Right kidney (tissue), 1 donor: ENCODE measurements around the gene ARFRP1.

Experiments
- DNase-seq: peaks from one replicate; pipeline ENCODE4 v3.0.0-alpha.2; 2016

The ARFRP1 gene

DNA sequence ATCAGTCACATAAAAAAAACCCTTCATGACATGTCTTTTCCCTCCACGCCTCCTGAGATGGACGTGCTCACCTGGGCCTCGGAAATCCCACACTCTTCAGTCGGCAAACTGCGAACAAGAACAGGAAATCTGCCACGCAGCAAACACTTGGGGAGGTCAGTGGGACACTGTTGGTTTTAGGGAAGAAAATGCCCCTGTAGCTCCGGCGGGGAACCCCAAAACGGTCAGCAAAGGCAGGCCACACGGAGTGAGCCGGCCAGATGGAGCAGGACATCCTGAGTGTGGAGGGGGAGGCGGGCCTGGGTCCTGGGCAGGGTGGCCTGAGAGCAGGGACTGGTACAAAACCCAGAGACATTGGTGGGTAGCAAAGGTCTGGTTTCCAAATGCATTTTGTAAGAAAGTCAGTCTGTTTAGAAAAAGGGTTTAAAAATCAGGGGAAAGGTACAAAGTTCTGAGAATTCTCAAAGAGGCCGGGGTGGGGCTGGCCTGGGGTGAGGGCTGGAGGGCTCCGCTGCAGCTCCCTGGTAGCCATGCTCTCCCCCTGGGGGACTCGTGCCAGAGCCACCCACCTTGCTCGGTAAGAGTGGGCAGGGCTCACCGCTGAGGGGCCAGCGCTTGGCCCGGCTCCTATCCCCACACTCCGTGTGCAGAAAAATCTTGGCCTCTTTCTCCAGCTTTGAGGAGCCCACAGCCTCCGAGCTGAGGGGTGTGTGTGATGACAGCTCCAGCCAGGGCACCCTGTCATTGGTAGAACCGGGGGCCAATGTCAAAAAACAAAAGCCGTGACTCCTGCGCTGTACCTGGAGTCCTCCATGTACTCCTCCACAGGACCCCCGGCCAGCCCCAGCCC is 37.0 kb upstream of the ARFRP1 start:
- DNase-seq = no peak

DNA sequence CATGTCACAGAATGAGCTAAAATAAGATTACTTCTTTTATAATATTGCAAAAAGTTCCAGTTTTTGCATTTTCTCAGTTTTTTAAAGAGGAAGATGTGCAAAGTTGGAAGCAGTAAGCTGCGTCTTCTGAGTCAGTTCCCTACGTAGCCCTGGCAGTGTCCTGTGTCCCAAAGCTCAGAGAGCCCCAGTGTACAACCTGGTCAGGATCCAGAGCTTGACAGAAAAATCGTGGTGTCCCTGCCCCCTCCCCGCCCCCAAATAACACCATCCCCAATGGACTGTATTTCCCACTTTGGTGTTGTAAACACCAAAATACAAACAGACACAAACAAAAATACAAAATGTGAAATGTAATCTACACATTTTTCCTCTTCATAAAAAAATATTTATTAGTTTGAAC is 36.4 kb upstream of the ARFRP1 start:
- DNase-seq = no peak

DNA sequence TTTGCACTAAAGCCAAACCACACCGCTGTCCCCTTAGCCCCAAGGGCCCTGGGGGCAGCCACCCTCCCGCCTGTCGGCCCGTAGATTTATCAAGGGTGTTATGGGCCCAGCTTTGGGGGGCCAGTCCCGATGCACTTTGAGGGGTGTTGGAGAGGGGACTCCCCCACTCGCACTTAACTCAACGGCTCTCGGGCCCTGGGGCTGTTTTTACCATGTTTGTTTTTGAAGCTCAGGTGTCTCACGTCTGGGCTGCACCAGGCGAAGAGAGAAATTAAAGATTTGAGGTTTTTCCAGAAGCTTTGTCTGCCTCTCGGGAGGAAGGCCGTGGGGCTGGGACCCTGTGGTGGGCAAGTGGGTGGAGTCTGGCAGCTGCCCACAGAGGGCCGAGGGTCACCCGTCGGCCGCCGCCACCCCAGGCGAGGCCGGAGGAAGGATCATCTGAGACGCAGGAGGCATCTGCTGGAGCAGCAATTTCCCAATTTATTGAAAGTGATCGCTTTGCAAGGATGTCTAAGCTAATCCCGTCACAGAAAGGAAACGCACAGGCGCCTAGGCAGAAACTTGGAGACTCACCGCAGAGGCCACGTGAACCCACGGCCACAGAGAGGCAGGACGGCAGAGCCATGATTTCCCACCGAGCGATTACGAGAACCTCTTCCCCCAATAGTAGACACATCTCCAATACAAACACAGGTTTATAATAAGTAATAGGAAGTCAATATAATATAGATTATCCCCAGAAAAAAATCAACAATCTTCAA is 35.6 kb upstream of the ARFRP1 start:
- no peak for DNase-seq

DNA sequence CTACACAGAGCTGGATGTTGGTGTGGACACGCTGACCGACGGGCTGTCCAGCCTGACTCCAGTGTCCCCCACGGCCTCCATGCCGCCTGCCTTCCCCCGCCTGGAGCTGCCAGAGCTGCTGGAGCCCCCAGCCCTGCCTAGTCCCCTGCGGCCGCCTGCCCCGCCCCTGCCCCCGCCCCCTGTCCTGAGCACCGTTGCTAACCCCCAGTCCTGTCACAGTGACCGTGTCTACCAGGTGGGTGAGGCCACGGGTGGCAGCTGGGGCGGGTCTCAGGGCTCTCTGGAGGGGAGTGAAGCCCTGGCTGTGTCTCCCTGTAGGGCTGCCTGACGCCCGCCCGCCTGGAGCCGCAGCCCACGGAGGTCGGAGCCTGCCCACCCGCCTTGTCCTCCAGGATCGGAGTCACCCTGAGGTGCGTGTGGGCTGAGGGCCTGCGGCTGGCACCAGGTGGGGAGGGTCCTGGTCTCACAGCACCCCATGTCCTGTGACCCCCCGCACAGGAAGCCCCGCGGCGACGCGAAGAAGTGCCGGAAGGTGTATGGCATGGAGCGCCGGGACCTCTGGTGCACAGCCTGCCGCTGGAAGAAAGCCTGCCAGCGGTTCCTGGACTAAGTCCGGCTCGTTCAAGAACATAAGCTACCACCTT is 34.7 kb upstream of the ARFRP1 start:
- no peak for DNase-seq

DNA sequence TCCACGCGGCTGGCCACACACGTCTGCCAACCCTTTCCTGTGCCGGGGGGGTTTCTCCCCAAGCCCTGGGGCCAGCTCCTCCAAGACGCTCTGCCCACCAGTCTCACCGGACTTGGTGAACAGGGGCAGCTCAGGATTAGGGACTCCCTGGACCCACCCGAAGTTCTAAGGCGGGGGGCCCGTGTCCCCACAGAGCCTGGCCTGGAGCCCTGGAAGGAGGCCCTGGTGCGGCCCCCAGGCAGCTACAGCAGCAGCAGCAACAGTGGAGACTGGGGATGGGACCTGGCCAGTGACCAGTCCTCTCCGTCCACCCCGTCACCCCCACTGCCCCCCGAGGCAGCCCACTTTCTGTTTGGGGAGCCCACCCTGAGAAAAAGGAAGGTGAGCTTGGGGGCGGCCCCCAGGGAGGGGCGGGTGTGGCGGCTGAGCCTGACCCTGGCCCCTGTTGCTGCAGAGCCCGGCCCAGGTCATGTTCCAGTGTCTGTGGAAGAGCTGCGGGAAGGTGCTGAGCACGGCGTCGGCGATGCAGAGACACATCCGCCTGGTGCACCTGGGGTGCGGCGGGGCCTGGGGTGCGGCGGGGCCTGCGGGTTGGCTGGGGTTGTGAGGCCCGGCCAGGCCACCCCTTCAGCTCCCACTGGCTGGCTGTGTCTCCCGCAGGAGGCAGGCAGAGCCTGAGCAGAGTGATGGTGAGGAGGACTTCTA is 34.1 kb upstream of the ARFRP1 start:
- no peak for DNase-seq

DNA sequence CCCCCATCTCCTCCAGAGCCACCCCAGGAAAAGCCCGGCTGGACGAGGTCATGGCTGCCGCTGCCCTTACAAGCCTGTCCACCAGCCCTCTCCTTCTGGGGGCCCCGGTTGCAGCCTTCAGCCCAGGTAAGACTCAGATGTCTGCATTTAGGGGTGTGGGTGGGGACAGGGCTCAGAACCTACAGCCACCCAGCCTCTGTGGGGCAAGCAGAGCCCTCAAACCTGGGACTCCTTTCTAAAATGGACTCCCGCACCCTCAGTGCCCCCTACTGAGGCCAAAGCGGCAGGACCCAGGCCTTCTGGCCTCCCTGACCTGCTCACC is 33.5 kb upstream of the ARFRP1 start:
- no peak for DNase-seq

DNA sequence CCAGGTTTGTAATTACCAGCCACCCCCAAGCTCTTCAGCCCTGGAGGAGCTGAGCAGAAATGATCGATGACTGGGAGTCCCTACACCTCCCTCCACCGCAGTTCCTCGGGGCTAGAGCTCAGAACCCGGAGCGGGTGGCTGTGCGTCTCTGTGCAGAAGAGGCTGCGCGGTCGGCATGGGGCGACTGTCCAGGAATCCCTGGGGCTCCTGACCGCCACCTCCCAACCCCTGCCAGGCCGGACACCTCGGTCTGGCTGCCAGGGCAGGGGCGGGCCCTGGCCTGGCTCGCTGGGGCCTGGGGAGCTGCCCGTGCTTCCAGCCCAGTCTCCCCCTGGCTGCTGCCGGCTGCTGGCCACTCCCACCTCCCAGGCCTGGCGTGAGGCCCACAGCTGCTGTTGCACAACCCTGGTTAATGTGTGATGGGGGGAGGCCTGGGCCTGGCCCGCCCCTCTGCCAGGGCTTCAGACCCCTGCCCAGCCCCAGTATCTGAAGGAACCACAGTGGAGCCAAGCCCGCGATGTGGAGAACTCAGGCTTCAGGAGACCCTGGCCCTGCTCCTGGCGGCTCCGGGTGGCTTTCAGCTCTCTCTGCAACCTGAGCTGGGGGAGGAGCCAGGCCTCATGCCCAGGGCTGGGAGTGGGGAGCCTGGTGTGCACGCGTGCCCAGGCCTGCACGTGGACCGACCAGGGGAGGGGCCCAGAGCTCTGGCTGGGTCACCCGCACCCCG is 33.0 kb upstream of the ARFRP1 start:
- DNase-seq = peak; percentile 96

DNA sequence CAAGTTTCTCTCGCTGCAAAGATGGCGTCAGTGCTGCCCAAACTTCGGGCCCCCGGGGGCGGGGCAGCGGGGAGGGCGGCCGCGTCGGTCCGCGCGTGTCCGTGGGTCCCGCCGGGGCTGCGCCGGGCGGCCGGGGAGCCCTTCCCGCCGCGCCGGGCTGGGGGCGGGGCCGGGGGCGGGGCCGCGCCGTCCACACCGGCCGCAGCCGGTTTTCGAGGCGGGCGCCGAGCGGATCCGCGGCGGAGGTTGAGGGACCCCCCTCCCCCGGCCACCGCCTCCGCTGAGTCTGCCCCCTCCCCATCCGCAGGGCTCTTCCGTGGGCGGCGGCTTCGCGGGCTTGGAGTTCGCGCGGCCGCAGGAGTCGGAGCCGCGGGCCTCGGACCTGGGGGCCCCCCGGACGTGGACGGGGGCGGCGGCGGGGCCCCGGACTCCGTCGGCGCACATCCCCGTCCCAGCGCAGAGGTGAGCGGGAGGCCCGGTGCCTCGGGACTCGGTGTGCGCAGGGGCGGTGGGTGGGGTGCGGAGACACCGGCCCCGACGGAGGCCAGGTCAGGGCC is 32.4 kb upstream of the ARFRP1 start:
- no peak for DNase-seq

DNA sequence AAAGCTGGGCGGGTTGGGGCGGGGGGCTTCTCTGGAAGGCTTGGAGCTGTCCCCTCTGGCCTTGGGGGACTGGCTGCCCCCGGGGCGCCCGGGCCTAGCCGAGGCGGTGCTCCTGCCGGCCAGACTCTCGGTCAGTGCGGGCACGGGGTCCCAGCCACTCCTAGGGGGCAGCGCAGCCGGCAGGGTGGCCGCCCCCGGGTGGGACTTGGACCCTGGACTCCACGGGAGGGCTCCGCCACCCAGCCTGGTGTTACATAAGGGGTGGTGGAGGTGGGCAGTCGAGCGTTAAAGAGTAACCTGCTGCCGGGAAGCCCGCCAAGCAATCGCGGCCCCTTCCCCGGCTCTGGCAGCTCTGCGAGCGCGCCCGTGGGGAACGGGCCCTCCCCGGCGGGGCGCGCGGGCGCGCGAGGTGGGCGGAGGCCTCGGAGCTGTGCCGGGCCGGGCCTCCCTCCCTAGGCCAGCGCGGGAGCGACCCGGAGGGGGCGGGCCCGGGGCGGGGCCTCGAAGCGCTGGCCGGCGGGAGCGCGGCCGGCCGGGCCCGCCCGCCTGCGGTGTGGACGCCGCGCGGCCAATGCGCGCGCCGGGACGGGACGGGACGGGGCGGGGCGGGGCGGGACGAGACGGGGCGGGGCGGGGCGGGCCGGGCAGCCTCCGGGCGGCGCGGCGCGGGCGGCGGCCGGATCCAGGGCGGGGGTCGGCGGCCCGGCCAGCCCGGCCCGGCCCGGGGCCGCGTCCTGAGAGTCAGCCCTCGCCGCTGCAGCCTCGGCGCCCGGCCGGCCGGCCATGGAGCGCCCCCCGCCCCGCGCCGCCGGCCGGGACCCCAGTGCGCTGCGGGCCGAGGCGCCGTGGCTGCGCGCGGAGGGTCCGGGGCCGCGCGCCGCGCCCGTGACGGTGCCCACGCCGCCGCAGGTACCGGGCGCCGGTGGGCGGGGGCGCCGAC is 31.6 kb upstream of the ARFRP1 start, which contains the start of gene SLC2A4RG:
Gene SLC2A4RG (plus strand): TSS at position 647 of the 940 bp plus-strand sequence. CDS start 137 bp downstream, at position 784.
- peak; percentile 89 for DNase-seq

DNA sequence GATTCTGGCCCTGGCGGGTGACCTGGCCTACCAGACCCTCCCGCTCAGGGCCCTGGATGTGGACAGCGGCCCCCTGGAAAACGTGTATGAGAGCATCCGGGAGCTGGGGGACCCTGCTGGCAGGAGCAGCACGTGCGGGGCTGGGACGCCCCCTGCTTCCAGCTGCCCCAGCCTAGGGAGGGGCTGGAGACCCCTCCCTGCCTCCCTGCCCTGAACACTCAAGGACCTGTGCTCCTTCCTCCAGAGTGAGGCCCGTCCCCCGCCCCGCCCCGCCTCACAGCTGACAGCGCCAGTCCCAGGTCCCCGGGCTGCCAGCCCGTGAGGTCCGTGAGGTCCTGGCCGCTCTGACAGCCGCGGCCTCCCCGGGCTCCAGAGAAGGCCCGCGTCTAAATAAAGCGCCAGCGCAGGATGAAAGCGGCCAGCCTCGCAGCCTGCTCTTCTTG is 30.9 kb upstream of the ARFRP1 start:
- DNase-seq = no peak

DNA sequence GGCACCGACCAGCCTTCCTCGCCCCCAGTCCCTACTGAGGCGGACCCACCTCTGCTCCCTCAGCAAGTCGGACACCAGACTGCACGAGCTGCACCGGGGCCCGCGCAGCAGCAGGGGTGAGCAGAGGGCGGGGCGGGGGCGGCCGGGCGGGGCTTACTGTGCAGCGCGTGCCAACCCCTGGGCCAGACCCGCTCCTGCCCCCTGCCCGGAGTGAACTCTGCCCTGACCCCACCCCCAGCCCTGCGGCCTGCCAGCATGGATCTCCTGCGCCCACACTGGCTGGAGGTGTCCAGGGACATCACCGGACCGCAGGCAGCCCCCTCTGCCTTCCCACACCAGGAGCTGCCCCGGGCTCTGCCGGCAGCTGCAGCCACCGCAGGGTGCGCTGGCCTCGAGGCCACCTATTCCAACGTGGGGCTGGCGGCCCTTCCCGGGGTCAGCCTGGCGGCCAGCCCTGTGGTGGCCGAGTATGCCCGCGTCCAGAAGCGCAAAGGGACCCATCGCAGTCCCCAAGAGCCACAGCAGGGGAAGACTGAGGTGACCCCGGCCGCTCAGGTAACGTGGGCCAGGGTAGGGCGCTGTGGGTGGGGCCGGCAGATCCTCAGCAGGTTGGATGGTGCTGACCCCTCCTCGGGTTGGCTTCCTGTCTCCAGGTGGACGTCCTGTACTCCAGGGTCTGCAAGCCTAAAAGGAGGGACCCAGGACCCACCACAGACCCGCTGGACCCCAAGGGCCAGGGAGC is 30.3 kb upstream of the ARFRP1 start:
- DNase-seq = peak; percentile 42

DNA sequence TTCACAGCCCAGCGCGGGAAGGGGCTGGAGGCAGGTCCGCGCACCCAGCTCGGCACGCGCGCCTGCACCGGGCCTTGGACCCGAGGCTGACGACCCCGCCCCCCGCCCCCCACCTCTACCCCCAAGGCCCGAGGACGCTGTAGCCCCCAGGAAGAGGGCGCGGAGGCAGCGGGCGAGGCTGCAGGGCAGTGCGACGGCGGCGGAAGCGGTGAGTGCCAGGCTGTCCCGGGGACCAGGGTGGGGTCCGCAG is 29.8 kb upstream of the ARFRP1 start:
- no peak for DNase-seq

DNA sequence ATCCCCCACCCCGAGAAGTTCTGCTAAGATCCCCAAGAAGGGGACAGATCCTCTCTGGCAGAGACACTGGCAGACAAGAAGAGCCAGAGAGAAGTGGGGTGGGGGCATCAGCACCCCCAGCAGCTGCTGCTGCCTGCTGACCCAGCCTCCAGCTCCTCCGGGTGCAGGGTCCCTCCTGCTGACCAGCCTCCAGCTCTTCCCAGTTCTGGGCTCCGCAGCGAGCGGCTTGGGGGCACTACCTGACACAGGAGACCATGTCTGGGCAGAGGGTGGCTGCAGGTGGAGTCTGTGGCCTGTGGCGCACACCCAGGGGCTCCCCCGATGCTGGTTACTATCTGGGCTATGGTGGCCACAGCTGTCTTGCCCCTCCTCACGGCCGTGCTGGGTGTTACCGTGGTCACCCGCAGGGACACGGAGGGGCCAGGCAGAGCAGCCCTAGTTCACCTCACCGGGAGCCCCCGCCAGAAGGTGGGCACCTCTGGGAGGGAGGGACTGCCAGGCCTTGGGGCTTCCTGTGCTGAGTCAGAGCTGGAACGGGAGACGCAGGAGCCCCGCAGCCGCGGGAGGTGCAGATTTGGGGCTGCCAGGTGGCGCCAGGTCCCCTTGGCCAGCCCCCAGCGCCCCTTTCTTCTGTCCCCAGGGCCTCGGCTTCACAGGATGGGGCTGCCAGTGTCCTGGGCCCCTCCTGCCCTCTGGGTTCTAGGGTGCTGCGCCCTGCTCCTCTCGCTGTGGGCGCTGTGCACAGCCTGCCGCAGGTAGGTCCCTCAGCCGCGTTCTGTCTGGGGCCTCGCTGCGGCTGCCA is 29.3 kb upstream of the ARFRP1 start:
- peak; percentile 51 for DNase-seq

DNA sequence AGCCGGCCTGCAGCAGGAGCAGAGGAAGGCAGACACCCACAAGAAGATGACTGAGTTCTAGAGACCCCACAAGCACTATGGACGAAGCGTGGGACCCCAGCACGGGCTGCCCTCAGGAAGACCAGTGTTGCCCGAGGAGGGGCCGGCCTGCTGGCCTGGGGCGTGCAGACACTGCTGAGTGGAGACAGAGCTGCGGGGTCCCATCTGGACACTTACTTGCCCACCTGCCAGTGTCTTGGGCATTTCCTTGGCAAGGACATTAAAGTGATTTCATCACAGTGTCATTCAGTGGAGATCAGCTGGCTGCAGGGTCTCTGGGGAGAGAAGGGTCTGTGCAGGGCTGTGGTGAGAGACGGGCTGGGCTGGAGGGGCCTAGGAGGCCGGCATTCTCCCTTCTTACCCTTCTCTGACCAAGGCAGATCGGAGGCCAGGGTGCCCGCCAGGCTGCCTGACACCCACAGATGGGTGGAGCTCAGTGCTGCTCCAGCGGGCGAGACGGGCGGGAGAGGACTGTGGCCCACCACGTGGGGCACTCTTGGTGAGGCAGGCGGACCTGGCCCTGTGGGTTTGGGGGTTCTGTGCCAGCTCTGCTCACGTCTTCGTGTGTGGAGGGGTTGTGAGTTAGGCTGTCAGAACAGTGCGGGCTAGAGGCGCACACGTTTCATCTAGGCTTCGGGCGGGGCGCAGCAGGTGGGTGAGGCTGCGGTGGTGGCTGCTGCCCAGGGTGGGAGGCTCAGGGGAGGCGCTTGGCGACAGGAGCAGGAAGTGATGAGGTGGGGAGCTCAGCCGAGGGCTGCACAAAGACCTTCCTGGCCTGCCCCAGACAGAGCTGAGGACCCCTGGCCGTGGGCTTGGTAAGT is 28.3 kb upstream of the ARFRP1 start, which contains the start of gene LIME1:
Gene LIME1 (plus strand): TSS at position 806 of the 860 bp plus-strand sequence. CDS start 886 bp downstream, outside the sequence.
- no peak for DNase-seq

DNA sequence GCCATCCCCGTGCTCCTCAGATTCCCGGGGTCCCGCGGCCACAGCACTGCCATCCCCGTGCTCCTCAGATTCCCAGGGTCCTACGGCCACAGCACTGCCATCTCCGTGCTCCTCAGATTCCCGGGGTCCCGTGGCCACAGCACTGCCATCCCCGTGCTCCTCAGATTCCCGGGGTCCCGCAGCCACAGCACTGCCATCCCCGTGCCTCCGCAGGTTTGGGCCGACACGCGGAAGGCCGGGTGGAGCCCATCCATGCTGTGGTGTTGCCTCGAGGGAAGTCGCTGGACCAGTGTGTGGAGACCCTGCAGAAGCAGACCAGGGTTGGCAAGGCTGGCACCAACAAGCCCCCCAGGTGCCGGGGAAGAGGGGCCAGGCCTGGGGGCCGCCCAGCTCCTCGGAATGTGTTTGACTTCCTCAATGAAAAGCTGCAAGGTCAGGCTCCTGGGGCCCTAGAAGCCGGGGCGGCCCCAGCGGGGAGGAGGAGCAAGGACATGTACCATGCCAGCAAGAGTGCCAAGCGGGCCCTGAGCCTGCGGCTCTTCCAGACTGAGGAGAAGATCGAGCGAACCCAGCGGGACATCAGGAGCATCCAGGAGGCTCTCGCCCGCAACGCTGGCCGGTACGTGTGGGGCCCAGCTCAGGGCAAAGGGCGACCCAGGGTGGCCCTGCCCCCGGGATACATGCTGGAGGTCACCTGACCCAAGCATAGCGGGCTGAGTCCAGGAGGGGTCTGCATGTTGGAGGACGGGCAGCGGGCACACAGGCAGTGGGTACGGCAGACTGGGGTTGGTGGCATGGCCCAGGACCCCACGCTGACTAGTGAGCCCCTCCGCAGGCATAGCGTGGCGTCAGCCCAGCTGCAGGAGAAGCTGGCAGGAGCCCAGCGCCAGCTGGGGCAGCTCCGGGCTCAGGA is 27.4 kb upstream of the ARFRP1 start:
- no peak for DNase-seq

DNA sequence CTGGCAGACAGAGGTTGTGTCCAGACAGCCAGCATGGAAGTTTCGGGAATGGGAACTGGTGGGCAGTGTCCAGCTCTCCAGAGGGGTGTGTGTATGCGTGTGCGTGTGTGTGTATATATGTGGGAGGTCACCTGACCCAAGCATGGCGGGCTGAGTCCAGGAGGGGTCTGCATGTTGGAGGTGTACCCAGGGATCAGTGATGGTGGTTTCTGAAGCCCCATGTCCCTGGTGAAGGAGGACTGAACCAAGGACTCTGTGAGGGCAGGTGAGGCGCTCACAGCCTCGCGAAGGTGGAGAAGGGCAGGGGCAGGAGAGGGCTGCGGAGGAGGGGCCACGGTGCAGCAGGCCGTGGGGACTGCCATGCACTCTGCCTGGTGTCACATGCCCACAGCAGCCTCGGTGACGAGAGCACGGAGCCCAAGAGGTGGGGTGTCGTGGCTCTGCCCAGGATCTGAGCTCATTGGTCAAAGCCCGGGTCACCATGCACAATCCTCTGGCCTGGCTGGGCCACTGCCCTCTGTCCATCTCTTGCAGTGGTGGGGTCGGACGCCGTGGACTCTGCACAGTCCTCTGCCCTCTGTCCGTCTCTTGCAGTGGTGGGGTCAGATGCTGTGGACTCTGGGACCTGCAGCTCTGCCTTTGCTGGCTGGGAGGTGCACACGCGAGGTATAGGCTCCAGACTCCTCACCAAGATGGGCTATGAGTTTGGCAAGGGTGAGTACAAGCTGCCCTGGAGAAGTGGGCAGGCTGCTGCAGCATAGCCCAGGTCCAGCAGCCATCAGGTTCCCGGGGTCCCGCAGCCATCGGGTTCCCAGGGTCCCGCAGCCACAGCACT is 26.6 kb upstream of the ARFRP1 start:
- DNase-seq = no peak
